GM23248 (cell line): ENCODE data around the gene CNTN4.

Source experiments
- EZH2 ChIP-seq: fragments of 200-600 bp; sonication (generic); IDR thresholded peaks from 2 replicates; pipeline ENCODE4 v1.6.1; 2018; ENCODE audit warnings: antibody characterized with exemption, mild to moderate bottlenecking; ENCODE audit not compliant: insufficient read depth, poor library complexity, severe bottlenecking
- EZH2phosphoT487 ChIP-seq: fragments of 200-600 bp; sonication (generic); IDR thresholded peaks from 2 replicates; pipeline ENCODE4 v1.6.1; 2018; ENCODE audit warnings: antibody characterized with exemption, moderate library complexity, mild to moderate bottlenecking, low read depth; ENCODE audit not compliant: insufficient read depth

- no peak for TF ChIP-seq EZH2
- TF ChIP-seq EZH2phosphoT487: no peak
Observed at GRCh38 chr3:2697589-2697988, 598.9 kb downstream of the CNTN4 start.
